GM10266 (cell line): ENCODE measurements around the gene HSPB6.

Experiments
- DNase-seq: peaks from one replicate; pipeline ENCODE4 v3.0.0; 2012; ENCODE audit errors: extremely low spot score
- TF ChIP-seq, protein P1 (sequence below): IDR thresholded peaks from 2 replicates; pipeline ENCODE4 v1.5.1; 2012; ENCODE audit warnings: mild to moderate bottlenecking, low read depth; ENCODE audit not compliant: control insufficient read depth, insufficient read depth; ENCODE audit errors: missing control alignments

HSPB6 gene

DNA sequence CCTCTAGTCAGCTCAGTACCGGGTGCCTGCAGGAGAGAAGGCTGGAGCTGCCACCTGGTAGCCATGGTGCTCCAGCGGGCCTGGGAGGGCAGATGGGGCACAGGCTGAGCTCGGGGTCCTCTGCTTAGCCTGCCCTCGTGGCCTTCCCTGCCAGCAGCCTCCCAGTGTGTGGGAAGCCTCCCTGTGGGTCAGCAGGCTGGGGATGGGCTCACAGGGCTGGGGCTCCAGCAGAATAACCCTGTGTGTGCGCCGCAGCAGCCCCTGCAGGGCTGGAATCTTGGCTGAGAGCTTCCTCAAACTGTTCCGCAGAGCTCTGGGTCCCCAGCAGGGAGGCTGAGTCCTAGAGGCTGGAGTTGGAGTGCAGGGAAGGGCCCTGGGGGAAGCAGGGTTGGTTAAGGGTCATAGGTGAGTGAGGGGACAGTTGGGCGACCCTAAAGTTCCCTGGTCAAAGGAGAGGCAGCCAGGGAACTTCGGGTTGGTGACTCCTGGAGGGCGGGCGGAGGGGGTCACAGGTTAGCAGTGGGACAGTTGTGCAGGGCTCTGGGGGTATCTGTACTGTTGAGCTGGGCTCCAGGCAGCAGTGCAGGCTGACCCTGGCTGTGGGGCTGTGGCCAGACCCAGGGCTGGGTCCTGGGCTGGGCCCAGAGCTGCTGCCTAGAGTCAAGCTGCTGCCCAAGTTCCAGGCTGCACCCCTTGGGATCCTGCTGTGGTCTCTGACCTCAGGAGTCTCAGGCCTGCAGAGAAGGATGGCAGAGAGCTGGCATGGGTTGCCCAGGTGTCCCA is 32.6 kb upstream of the HSPB6 start:
- no peak for DNase-seq
- TF ChIP-seq, protein P1, sequence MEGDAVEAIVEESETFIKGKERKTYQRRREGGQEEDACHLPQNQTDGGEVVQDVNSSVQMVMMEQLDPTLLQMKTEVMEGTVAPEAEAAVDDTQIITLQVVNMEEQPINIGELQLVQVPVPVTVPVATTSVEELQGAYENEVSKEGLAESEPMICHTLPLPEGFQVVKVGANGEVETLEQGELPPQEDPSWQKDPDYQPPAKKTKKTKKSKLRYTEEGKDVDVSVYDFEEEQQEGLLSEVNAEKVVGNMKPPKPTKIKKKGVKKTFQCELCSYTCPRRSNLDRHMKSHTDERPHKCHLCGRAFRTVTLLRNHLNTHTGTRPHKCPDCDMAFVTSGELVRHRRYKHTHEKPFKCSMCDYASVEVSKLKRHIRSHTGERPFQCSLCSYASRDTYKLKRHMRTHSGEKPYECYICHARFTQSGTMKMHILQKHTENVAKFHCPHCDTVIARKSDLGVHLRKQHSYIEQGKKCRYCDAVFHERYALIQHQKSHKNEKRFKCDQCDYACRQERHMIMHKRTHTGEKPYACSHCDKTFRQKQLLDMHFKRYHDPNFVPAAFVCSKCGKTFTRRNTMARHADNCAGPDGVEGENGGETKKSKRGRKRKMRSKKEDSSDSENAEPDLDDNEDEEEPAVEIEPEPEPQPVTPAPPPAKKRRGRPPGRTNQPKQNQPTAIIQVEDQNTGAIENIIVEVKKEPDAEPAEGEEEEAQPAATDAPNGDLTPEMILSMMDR = no peak

DNA sequence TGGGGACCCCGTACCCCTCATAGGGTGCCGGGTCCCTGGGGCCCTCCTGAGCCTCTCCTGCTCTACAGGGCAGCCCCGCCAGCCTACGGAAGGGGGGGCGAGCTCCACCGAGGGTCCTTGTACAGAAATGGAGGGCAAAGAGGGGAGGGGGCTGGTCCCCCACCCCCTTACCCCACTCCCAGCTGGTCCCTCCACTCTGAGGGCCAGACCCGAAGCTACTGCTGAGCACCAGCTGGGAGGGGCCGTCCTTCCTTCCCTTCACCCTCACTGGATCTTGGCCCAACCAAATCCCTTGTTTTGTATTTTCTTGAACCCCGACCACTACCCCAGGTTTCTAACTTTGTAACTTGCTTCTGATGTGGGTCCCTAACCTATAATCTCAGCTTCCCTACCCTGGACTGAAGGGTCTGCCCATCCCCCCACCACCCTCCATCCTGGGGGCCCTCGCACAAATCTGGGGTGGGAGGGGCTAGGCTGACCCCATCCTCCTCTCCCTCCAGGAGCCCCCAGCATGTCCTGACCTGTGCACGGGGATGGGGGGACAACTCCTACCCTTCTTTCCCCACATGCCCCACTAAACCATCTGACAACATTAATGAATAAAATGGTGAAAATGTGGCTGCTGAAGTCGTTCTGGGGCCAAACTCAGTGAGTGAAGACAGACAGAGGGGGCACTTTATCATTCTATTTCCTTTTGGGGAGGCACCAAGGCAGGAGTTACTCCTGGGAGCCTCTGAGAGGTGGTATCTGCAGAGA is 31.6 kb upstream of the HSPB6 start:
- DNase-seq = no peak
- TF ChIP-seq, protein P1 = no peak

DNA sequence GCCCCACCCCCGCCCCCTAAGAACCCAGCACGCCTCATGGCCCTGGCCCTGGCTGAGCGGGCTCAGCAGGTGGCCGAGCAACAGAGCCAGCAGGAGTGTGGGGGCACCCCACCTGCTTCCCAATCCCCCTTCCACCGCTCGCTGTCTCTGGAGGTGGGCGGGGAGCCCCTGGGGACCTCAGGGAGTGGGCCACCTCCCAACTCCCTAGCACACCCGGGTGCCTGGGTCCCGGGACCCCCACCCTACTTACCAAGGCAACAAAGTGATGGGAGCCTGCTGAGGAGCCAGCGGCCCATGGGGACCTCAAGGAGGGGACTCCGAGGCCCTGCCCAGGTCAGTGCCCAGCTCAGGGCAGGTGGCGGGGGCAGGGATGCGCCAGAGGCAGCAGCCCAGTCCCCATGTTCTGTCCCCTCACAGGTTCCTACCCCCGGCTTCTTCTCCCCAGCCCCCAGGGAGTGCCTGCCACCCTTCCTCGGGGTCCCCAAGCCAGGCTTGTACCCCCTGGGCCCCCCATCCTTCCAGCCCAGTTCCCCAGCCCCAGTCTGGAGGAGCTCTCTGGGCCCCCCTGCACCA is 30.5 kb upstream of the HSPB6 start:
- TF ChIP-seq, protein P1 = no peak

DNA sequence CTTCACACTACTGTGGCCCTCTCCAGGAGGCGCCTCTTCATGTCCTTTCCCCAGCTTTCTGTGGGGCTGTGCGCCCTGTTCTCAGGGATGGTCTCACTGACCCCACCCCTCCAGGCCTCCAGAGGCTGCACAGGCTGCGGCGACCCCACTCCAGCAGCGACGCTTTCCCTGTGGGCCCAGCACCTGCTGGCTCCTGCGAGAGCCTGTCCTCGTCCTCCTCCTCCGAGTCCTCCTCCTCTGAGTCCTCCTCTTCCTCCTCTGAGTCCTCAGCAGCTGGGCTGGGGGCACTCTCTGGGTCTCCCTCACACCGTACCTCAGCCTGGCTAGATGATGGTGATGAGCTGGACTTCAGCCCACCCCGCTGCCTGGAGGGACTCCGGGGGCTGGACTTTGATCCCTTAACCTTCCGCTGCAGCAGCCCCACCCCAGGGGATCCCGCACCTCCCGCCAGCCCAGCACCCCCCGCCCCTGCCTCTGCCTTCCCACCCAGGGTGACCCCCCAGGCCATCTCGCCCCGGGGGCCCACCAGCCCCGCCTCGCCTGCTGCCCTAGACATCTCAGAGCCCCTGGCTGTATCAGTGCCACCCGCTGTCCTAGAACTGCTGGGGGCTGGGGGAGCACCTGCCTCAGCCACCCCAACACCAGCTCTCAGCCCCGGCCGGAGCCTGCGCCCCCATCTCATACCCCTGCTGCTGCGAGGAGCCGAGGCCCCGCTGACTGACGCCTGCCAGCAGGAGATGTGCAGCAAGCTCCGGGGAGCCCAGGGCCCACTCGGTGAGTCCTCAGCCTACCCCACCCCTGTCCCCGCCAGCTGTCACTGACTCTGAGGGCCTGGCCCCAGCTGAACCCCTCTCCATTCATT is 29.7 kb upstream of the HSPB6 start:
- TF ChIP-seq, protein P1 = no peak
- DNase-seq = no peak

More for the DNA sequence above, 30.5 kb upstream of the HSPB6 start:
- DNase-seq = no peak

DNA sequence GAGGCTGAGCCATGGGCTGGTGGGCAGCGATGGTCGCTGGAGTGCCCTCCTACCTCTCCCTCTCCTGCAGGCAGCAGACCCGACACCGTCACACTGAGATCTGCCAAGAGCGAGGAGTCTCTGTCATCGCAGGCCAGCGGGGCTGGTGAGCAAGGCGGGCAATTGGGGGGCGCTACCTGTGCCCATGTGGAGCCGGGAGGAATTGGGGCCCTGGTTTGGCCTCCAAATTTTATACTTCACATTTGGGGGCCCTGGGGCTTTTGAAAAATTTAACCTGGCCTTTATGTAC is 28.5 kb upstream of the HSPB6 start:
- DNase-seq = no peak
- TF ChIP-seq, protein P1 = no peak

DNA sequence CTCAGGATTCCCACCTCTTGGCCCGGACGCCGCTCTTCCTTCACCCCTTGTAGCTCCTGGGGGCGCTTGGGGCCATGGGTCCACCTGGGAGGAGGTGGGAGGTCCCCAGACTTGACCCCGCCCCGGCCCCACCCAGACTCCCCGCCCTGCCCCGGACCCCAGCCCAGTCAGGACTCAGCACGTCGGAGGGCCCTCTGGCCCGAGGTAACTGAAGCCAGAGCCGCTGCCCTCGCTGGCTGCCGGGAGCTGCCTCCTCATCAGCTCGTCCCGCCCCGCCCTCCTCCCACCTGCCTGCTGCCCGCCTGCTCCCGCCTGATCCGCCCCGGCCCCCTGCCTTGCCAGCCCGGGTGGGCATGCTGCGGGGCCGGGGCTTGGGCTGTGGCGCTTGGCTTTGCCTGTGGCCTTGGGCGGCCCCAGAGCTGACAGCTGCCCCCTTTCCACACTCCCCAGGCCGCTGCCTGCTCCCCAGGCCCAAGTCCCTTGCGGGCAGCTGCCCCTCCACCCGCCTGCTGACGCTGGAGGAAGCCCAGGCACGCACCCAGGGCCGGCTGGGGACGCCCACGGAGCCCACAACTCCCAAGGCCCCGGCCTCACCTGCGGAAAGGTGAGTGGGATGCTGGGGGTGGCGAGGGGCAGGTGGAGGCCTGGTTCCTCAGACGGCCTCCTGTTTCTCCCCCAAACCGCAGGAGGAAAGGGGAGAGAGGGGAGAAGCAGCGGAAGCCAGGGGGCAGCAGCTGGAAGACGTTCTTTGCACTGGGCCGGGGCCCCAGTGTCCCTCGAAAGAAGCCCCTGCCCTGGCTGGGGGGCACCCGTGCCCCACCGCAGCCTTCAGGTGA is 27.9 kb upstream of the HSPB6 start:
- TF ChIP-seq, protein P1 = no peak
- no peak for DNase-seq
